ENCODE data around the gene FBL. TPM values are rescaled to one million over a fixed set of nuclear protein-coding genes. Genes with fewer than 3 reads are reported as not detected.

The FBL gene
- total and polyA plus RNA-seq, 2 of the 4 experiments (the other 2 are of a cell fraction), result 259 to 446 TPM

- Histone ChIP-seq H3K9ac (ENCODE audit: low read depth, low read length) (no peak overlapping the region), H3K36me3 (ENCODE audit: control insufficient read depth, insufficient read depth, low read length) (no peaks in the 10 kb centered on the region; the same call in 1 of the 2 replicates), H2AK5ac (ENCODE audit: low read depth, low read length) (no peak overlapping the region), H2BK120ac (ENCODE audit: low read depth, low read length) (no peak overlapping the region), H4K8ac (ENCODE audit: low read depth in 2 of 2, low read length in 2 of 2) (no peak overlapping the region), H3K56ac (ENCODE audit: extremely low read depth, insufficient read depth, low read length) (no peak overlapping the region), H2BK5ac (ENCODE audit: low read depth, low read length, poor library complexity, severe bottlenecking) (no peak overlapping the region), H3K23ac (ENCODE audit: low read depth, low read length) (no peak overlapping the region), H3K9me3 (ENCODE audit: control insufficient read depth, insufficient read depth, low read length) (no peaks in the 10 kb centered on the region), H4K20me1 (ENCODE audit: insufficient read depth, low read length) (no peaks in the 10 kb centered on the region), H3K27ac (ENCODE audit: insufficient read depth, low read length) (no peak overlapping the region), H3K4ac (ENCODE audit: low read depth, low read length) (no peak overlapping the region), H4K91ac (ENCODE audit: insufficient read depth, low read depth, low read length) (no peak overlapping the region), H3K79me1 (ENCODE audit: low read depth in 1 of 2, low read length in 2 of 2) (0 out of 4 replicates have a peak, but pooled peaks cover 0 to 5% of the 10 kb centered on the region in 2 experiments), H2AK9ac (replicated peaks; ENCODE audit: low read depth, low read length, poor library complexity) (no peak overlapping the region), H4K5ac (ENCODE audit: low read depth, low read length) (no peak overlapping the region), H3K27me3 (ENCODE audit: control insufficient read depth, insufficient read depth, low read length) (no peaks in the 10 kb centered on the region), H3K4me1 (ENCODE audit: control insufficient read depth, insufficient read depth, low read length) (no peaks in the 10 kb centered on the region), H3K4me2 (ENCODE audit: low read depth, low read length) (no peak overlapping the region), H2BK15ac (ENCODE audit: low read depth, low read length) (no peak overlapping the region), H3K4me3 (ENCODE audit: insufficient read depth, low read depth, low read length) (no peak overlapping the region), H2BK20ac (ENCODE audit: low read depth, low read length) (no peak overlapping the region), H2AFZ (replicated peaks; ENCODE audit: low read length, poor library complexity) (no peak overlapping the region), H3K9me1 (ENCODE audit: insufficient read depth, low read length) (peaks cover 4% of the 10 kb centered on the region; the same call in 1 of the 2 replicates), H3K18ac (ENCODE audit: low read depth, low read length) (no peak overlapping the region), H3K14ac (replicated peaks; ENCODE audit: low read depth, low read length) (no peak overlapping the region)
- DNase-seq (no peak), ATAC-seq (ENCODE audit: low read depth) (no peak)
- WGBS, 2 experiments (ENCODE audit: extremely low coverage in 2 of 2, insufficient read length in 1 of 2), result 60% methylated on average over 1 of the region's 5 CpGs; no CpG with 5 or more reads in 1 of the 2 experiments
- ChIA-PET CTCF (no interaction called here), POLR2A (ENCODE audit: unreplicated experiment) (no interaction called here)
- in situ Hi-C loops (cut with MboI; ENCODE audit: low sequenced_read_pairs) (no loop called here), dilution Hi-C loops (cut with HindIII; ENCODE audit: low sequenced_read_pairs, unreplicated experiment) (no loop called here), intact Hi-C loops (cut with micrococcal nuclease) (no loop called here)
- no peak for TF ChIP-seq CEBPB (IDR thresholded peaks at IDR 0.05; ENCODE audit: low read depth, low read length)
- no peak for TF ChIP-seq CTCF (conservative IDR thresholded peaks at IDR 0.05; ENCODE audit: low read depth, low read length)
- TF ChIP-seq USF2 (IDR thresholded peaks at IDR 0.05; ENCODE audit: low read depth, low read length), result no peak
- no peak for TF ChIP-seq FOS (IDR thresholded peaks at IDR 0.05; ENCODE audit: low read depth, low read length)
- TF ChIP-seq BHLHE40 (IDR thresholded peaks at IDR 0.05; ENCODE audit: low read depth, low read length), result no peak
- TF ChIP-seq RAD21 (IDR thresholded peaks at IDR 0.05; ENCODE audit: low read length), result no peak
- TF ChIP-seq POLR2A (IDR thresholded peaks at IDR 0.05; ENCODE audit: low read depth, low read length), result no peak
- no peak for TF ChIP-seq MXI1 (IDR thresholded peaks at IDR 0.05; ENCODE audit: borderline replicate concordance, low read depth, low read length)
- TF ChIP-seq NFE2L2 (IDR thresholded peaks at IDR 0.05; ENCODE audit: low read depth, low read length), result no peak
- no peak for TF ChIP-seq SMC3 (IDR thresholded peaks at IDR 0.05; ENCODE audit: low read depth, low read length)
- TF ChIP-seq MAFK (IDR thresholded peaks at IDR 0.05; ENCODE audit: low read depth, low read length), result no peak
- no peak for TF ChIP-seq RCOR1 (IDR thresholded peaks at IDR 0.05; ENCODE audit: insufficient replicate concordance, low read length)
- TF ChIP-seq CHD1 (IDR thresholded peaks at IDR 0.05; ENCODE audit: low read depth, low read length), result no peak
- TF ChIP-seq ELK1 (IDR thresholded peaks at IDR 0.05; ENCODE audit: borderline replicate concordance, low read depth, low read length), result no peak
- TF ChIP-seq RFX5 (IDR thresholded peaks at IDR 0.05; ENCODE audit: low read depth, low read length), result no peak
- no peak for TF ChIP-seq MAZ (IDR thresholded peaks at IDR 0.05; ENCODE audit: borderline replicate concordance, low read depth, low read length)
- BruUV-seq (replicated peaks), result no TSS peak
Measured at GRCh38 chr19:39816287-39817048, 29.7 kb downstream of the FBL start.
